NCI-H146 treated with DMSO at 0.1 percent for 48 hours (cell line): Measurements from ENCODE around the gene UBE2H.
"Not testable (repeated sequence)": the region's sequence is repeated elsewhere in the genome, so short reads cannot be mapped to it uniquely, and the experiment has no call there.

Experiments
- DNase-seq: peaks from one replicate; lab custom pipeline; 2025; ENCODE audit not compliant: unreplicated experiment; lab: John Stamatoyannopoulos, UW

The UBE2H gene

GRCh38 chr7:129825209-129825970, 127.4 kb downstream of the UBE2H start:
- peak; percentile 90 for DNase-seq

- DNase-seq: peak; percentile 97
Observed at GRCh38 chr7:129824291-129825208, 128.2 kb downstream of the UBE2H start.

GRCh38 chr7:129823143-129823542, 129.6 kb downstream of the UBE2H start:
- DNase-seq: not testable (repeated sequence)

GRCh38 chr7:129821476-129821875, 131.3 kb downstream of the UBE2H start:
- no peak for DNase-seq

DNA sequence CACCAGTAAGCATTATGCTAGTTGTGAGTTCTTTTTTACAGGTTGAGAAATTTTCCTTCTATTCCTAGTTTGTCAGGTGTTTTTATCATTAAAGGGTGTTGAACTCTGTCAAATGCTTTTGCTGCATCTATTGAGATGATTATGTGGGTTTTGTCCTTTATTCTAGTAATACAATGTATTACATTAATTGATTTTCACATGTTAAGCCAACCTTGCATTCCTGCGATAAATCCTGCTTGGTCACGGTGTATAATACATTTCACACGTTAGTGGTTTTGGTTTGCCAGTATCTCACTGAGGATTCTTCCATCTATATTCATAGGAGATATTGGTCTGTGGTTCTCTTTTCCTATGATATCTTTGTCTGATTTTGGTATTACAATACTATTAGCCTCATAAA, 136.0 kb downstream of the UBE2H start:
- DNase-seq: no peak

DNA sequence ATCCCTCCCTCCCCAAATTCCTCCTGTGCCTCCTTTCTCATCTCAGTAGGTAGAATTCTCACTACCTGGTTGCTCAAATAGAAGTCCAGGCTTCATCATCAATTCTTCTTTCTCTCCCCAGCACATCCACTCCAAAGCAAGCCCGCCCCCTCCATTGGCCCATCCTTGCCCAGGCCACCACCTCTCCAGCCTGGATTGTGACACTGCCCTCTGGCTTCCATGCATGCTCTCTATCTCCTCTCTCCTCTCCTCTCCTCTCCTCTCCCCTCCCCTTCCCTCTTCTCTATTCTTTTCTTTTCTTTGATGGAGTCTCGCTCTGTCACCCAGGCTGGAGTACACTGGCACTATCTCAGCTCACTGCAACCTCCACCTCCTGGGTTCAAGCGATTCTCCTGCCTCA, 144.9 kb downstream of the UBE2H start:
- no peak for DNase-seq

DNA sequence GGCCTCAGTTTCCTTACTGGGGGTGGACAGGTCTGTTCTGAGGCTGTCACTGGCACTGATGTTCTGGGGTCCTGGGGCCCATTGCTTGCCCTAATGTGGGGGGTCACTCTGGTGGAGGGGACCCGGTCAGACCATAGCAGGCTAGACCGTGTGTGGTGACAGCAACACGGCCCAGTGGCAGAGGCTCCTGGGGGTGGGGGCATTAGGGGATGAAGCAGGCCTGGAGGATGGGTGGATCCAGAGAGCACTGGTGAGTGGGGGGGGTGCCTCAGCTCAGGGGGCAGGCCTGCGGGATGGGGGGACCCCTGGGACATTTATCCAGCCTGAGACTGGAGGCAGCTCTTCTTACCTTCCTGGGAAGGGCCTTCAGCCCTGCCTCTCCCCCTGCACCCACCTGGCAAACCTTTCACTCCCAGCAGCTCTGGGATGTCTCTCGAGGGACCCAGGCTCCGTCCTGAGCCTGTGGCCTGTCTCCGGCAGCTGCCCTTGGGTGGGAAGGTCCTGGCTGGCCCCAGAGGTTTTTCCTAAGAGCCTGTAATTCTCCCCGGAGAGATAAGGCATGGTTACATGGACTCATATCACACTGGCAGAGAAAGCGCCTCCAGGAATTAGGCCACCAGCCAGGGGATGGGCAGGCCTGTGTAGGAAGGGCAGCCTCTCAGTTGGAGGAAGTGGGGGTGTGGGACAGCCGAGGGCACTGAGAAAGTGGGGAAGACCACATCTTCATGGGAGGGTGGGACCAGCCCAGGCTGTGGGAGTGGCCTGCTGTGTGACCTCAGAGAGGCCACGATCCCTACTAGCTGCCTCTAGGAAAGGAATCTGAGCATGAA, 147.7 kb downstream of the UBE2H start:
- DNase-seq: no peak

- DNase-seq: no peak
Observed at GRCh38 chr7:129804111-129804889, 148.5 kb downstream of the UBE2H start.

GRCh38 chr7:129803546-129804081, 149.1 kb downstream of the UBE2H start:
- DNase-seq: no peak

GRCh38 chr7:129801882-129802281, 150.9 kb downstream of the UBE2H start:
- peak; percentile 28 for DNase-seq

DNA sequence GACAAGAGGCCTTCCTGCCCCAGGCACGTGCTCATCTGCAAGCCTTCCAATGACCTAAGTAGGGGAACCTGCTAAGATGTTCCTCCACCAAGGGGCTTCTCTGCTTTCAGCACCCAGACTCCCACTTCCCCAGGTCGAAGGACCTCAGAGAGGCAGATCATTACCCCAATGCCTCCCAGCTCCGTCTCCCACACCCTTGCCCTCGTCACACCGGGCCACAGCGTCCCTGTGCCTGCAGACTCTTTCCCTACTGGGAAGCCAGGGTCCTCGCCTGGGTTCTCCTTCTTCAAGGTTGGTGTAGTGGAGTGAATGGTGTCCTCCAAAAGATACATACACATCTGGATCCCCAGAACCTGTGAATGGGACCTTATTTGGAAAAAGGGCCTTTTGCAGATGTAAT, 151.9 kb downstream of the UBE2H start:
- no peak for DNase-seq

DNA sequence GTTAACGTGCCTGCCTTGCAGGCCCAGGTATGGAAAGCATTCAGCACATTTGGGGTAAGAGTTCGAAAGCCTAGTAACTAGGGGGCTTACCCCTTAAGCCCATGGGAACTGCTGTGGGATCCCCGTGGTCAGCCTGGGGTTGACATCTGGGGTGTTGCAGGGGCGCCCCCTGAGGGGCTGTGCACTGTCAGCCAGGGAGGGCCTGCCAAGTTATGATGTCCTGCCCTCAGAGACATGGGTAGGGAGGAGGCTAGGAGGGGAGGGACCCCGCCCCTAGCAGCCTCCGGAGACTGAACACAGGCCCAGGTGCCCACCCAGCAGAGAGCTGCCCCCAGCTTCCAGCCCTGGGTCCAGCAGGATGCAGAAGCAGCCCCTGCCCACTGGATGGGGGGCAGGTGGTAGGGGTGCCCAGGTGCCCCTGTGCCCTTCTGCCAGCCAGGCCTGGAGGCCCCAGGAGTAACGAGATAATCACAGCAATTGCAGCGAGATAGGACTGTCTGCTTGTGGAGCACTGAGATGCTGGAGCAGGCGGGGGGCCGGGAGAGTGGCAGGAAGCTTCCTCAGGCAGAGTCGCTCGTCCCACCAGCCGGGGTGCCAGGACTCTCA, 153.3 kb downstream of the UBE2H start:
- DNase-seq: no peak

DNA sequence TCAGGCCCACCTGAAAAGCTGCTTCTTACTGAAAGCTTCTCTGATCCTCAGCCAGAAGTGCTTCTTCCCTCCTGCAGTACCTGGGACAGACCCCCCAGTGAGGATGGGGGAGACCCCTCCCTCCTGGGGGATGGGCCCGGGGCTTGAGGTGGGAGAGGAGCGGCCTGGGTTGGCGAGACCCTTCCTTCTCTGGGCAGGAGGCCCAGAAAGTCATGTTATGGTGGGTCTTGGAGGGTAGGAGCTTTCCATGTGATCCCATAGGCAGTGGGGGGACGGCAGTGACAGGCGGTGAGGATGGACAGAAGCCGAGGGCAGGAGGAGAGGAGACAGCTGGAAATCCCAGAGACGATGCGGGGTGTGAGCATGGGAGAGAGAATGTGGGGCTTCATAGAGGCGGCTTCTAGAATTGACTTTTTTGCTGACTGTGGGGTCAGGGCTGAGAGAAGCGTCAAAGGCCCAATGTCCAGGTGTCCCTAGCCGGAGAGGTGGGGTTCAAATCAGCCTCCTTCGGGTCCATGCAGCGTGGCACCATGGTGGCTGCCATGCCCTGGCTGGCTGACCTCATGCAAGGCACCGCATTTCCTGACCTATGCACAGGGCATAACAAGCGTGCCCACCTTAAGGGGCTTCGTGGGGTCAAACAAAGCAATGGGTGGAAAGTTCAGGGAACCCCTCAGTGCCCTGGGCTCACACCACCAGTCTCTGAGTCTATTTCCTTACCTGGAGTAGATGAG, 154.0 kb downstream of the UBE2H start:
- DNase-seq: no peak

GRCh38 chr7:129797214-129797789, 155.5 kb downstream of the UBE2H start:
- no peak for DNase-seq

DNA sequence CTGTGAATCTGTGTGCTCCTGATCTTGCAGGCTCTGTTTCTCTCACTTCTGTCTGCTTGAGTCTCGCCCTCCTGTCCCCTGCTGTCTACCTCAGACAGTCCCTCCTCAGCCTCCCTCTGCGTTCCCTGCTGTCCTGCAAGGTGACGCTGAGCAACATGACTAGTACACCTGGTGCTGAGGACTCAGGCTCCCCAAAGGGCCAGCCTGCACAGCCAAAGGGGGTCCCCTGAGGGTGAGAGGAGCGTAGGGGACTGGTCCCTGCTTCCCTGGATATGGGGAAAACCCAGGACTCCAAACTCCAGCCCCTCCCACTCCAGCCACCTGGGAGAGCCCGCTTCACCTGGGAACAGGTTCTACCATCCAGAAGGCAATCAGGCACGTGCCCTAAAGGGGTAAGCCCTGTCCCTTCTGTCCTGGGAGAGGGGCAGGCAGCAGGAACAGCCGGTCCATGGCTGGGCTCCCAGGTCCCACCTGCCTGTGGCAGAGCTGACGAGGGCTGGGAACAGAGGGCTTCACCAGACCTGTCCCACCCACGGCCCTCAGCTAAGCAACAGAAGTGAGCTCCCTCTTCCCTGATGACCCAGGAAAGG, 156.5 kb downstream of the UBE2H start:
- DNase-seq: no peak

GRCh38 chr7:129794461-129794860, 158.3 kb downstream of the UBE2H start:
- not testable (repeated sequence) for DNase-seq

DNA sequence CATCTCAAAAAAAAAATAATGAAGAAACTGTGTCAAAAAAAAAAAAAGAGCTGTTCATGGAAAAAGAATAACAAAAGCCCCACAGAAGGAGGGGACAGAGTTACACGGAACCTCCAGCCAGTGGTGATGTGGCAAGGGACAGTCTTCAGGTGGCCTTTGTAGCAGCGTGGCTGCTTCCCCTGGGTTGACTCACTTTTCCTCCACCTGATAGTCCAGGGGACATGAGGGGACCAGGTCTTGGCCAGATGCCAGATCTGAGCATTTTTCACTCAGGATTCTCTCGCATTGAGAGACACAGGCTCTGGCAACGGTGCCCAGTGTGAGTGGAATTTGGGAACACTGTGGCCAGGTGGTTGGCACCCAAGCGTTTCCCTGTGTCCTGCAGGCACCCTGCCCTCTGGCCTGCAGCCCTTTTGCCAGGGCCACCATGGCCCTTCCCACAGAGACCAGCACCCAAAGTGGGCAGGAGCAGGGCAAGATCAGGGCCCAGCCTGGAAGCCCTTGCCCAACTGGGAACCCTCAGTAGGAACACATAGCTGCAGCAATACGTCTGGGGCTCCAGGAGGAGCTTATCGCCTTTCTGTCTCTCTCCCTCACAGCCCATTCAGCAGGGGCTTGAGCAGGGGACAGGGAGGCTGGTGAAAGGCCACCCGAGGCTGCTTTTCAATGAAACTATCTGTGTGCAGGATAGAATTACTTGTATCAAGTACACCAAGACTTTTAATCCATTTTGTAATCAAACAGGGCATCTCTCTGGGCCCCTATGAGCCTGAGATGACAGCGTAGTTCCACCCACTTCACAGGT, 159.1 kb downstream of the UBE2H start:
- DNase-seq: no peak

DNA sequence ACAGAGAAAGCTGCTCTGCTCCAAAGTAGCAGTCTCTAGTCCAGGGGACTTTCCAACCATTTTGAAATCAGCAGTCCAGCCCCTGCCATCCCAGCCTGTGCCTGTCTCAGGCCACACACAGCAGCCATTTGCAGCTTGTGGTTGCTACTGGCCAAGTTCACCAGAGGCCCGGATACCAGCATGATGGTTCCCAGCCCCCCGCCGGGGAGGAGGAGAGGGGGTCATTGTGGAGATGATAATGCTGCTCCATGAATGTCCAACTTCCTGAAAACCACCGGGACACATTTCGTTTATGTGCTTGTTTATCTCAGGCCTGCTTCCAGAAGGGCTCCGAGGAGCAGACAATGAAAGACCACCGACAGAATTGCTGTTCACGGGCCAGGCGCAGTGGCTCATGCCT, 160.0 kb downstream of the UBE2H start:
- DNase-seq: no peak
